Measurements from ENCODE around the gene TDRD10.

- TF ChIP-seq, protein P1, sequence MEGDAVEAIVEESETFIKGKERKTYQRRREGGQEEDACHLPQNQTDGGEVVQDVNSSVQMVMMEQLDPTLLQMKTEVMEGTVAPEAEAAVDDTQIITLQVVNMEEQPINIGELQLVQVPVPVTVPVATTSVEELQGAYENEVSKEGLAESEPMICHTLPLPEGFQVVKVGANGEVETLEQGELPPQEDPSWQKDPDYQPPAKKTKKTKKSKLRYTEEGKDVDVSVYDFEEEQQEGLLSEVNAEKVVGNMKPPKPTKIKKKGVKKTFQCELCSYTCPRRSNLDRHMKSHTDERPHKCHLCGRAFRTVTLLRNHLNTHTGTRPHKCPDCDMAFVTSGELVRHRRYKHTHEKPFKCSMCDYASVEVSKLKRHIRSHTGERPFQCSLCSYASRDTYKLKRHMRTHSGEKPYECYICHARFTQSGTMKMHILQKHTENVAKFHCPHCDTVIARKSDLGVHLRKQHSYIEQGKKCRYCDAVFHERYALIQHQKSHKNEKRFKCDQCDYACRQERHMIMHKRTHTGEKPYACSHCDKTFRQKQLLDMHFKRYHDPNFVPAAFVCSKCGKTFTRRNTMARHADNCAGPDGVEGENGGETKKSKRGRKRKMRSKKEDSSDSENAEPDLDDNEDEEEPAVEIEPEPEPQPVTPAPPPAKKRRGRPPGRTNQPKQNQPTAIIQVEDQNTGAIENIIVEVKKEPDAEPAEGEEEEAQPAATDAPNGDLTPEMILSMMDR (IDR thresholded peaks at IDR 0.05; ENCODE audit: borderline replicate concordance, extremely low read depth, low read length, poor library complexity, severe bottlenecking) = no peak
- no peak for TF ChIP-seq EZH2 (IDR thresholded peaks at IDR 0.05; ENCODE audit: borderline replicate concordance, low read depth, low read length, severe bottlenecking)
Observed at GRCh38 chr1:154476791-154477190, 25.2 kb upstream of the TDRD10 start.
